ENCODE measurements around the gene MIA. TPM values are rescaled to one million over a fixed set of nuclear protein-coding genes. Genes with fewer than 3 reads are reported as not detected.

The MIA gene
- total RNA-seq, 1 donor from 2014 or later: 1.6 TPM

- Histone ChIP-seq H3K36me3 (ENCODE audit: control insufficient read depth, insufficient read depth, low read length) (peaks cover 17% of the 10 kb centered on the region), H3K4me3 (ENCODE audit: low read depth, low read length) (no peak overlapping the region), H3K27me3 (ENCODE audit: control insufficient read depth, insufficient read depth, low read length) (no peaks in the 10 kb centered on the region)
- DNase-seq (ENCODE audit: low read depth) (peak; percentile 90), FAIRE-seq (no peak)
- peak; percentile 96 for TF ChIP-seq CTCF (IDR thresholded peaks at IDR 0.05; ENCODE audit: insufficient read depth, low read length, severe bottlenecking)
Measured at GRCh38 chr19:40806423-40807146, 31.3 kb downstream of the MIA start.

- FAIRE-seq: no peak
- Histone ChIP-seq H3K27me3 (ENCODE audit: control insufficient read depth, insufficient read depth, low read length) (no peaks in the 10 kb centered on the region), H3K4me3 (ENCODE audit: low read depth, low read length) (no peak overlapping the region), H3K36me3 (ENCODE audit: control insufficient read depth, insufficient read depth, low read length) (peaks cover 16% of the 10 kb centered on the region)
- peak; percentile 47 for TF ChIP-seq CTCF (IDR thresholded peaks at IDR 0.05; ENCODE audit: insufficient read depth, low read length, severe bottlenecking)
- no peak for DNase-seq (ENCODE audit: low read depth)
Measured at GRCh38 chr19:40807147-40808020, 32.1 kb downstream of the MIA start.

GRCh38 chr19:40808021-40808325, 32.7 kb downstream of the MIA start:
- Histone ChIP-seq H3K27me3 (ENCODE audit: control insufficient read depth, insufficient read depth, low read length) (no peaks in the 10 kb centered on the region), H3K4me3 (ENCODE audit: low read depth, low read length) (no peak overlapping the region), H3K36me3 (ENCODE audit: control insufficient read depth, insufficient read depth, low read length) (peaks cover 14% of the 10 kb centered on the region)
- DNase-seq (ENCODE audit: low read depth): no peak
- no peak for FAIRE-seq
- TF ChIP-seq CTCF (IDR thresholded peaks at IDR 0.05; ENCODE audit: insufficient read depth, low read length, severe bottlenecking): no peak

GRCh38 chr19:40808497-40808896, 33.2 kb downstream of the MIA start:
- TF ChIP-seq CTCF (IDR thresholded peaks at IDR 0.05; ENCODE audit: insufficient read depth, low read length, severe bottlenecking): no peak
- DNase-seq (ENCODE audit: low read depth) (no peak), FAIRE-seq (no peak)
- Histone ChIP-seq H3K27me3 (ENCODE audit: control insufficient read depth, insufficient read depth, low read length) (no peaks in the 10 kb centered on the region), H3K36me3 (ENCODE audit: control insufficient read depth, insufficient read depth, low read length) (peaks cover 14% of the 10 kb centered on the region), H3K4me3 (ENCODE audit: low read depth, low read length) (no peak overlapping the region)

GRCh38 chr19:40809358-40810086, 34.2 kb downstream of the MIA start:
- TF ChIP-seq CTCF (IDR thresholded peaks at IDR 0.05; ENCODE audit: insufficient read depth, low read length, severe bottlenecking): no peak
- DNase-seq (ENCODE audit: low read depth) (no peak), FAIRE-seq (no peak)
- Histone ChIP-seq H3K27me3 (ENCODE audit: control insufficient read depth, insufficient read depth, low read length) (no peaks in the 10 kb centered on the region), H3K4me3 (ENCODE audit: low read depth, low read length) (no peak overlapping the region), H3K36me3 (ENCODE audit: control insufficient read depth, insufficient read depth, low read length) (peaks cover 14% of the 10 kb centered on the region)
